Activated CD8-positive, alpha-beta memory T cell treated with anti-CD3 and anti-CD28 coated beads for 4 hours (primary cell): ENCODE data around the gene CYP39A1.

Experiments
- DNase-seq, 2 donors: peaks; one replicate each; pipeline ENCODE4 v3.0.0-alpha.2; 2020; ENCODE audit warnings: low read depth in 2 of 2

The CYP39A1 gene

GRCh38 chr6:46590765-46591164 lies 61.9 kb downstream of the CYP39A1 start:
- DNase-seq = no peak

GRCh38 chr6:46586906-46587305 lies 65.7 kb downstream of the CYP39A1 start:
- DNase-seq = no peak

- no peak for DNase-seq
These were observed 68.0 kb downstream of the CYP39A1 start for GRCh38 chr6:46584586-46584985.

GRCh38 chr6:46583721-46584120 lies 68.9 kb downstream of the CYP39A1 start:
- DNase-seq = no peak

GRCh38 chr6:46583081-46583480 lies 69.5 kb downstream of the CYP39A1 start:
- no peak for DNase-seq

GRCh38 chr6:46581459-46582177 lies 71.0 kb downstream of the CYP39A1 start:
- no peak for DNase-seq

GRCh38 chr6:46575530-46575929 lies 77.1 kb downstream of the CYP39A1 start:
- no peak for DNase-seq

GRCh38 chr6:46573140-46573539 lies 79.5 kb downstream of the CYP39A1 start:
- DNase-seq = no peak

GRCh38 chr6:46565531-46565930 lies 87.1 kb downstream of the CYP39A1 start:
- no peak for DNase-seq

- DNase-seq = no peak
These were observed 88.7 kb downstream of the CYP39A1 start for GRCh38 chr6:46563924-46564323.

- DNase-seq = no peak
These were observed 96.6 kb downstream of the CYP39A1 start for GRCh38 chr6:46556053-46556452.

- DNase-seq = no peak
These were observed 97.5 kb downstream of the CYP39A1 start for GRCh38 chr6:46555129-46555528.

- DNase-seq = no peak
These were observed 103.5 kb downstream of the CYP39A1 start for GRCh38 chr6:46549155-46549554.

GRCh38 chr6:46541556-46541955 lies 111.1 kb downstream of the CYP39A1 start:
- DNase-seq = no peak

GRCh38 chr6:46539866-46540265 lies 112.8 kb downstream of the CYP39A1 start:
- DNase-seq = no peak

- DNase-seq = no peak
These were observed 113.7 kb downstream of the CYP39A1 start for GRCh38 chr6:46538800-46539480.

- no peak for DNase-seq
These were observed 121.7 kb downstream of the CYP39A1 start for GRCh38 chr6:46530896-46531295.

- DNase-seq = no peak
These were observed 123.5 kb downstream of the CYP39A1 start for GRCh38 chr6:46528961-46529750.

GRCh38 chr6:46526607-46527006 lies 126.0 kb downstream of the CYP39A1 start:
- DNase-seq = no peak

GRCh38 chr6:46525583-46525982 lies 127.0 kb downstream of the CYP39A1 start:
- DNase-seq = no peak

GRCh38 chr6:46521464-46521971 lies 131.1 kb downstream of the CYP39A1 start:
- no peak for DNase-seq

- no peak for DNase-seq
These were observed 135.4 kb downstream of the CYP39A1 start for GRCh38 chr6:46517202-46517601.
